Neural cell (in vitro differentiated cells): Measurements from ENCODE around the gene TNFSF12. TPM values are rescaled to one million over a fixed set of nuclear protein-coding genes. Genes with fewer than 3 reads are reported as not detected.

Experiments
- H2AFZ ChIP-seq: fragments of 200-600, 300-800 bp; sonication (generic), shearing (Covaris generic); 2 replicates; pipeline ENCODE4 v1.6.0; 2014; ENCODE audit warnings: low read depth, mild to moderate bottlenecking, antibody characterized with exemption, low read length, moderate library complexity
- H3F3A ChIP-seq: fragments of 200-600 bp; shearing (Covaris generic); 2 replicates; pipeline ENCODE4 v1.6.1; 2016; ENCODE audit warnings: mild to moderate bottlenecking, moderate library complexity, mixed read lengths, antibody characterized with exemption, low read length; ENCODE audit not compliant: insufficient read depth, poor library complexity, severe bottlenecking
- H3K27ac ChIP-seq: fragments of 200-600, 300-800 bp; sonication (generic), shearing (Covaris generic); 2 replicates; pipeline ENCODE4 v1.5.1; 2014; ENCODE audit warnings: mild to moderate bottlenecking, low read length, moderate library complexity
- H3K27me3 ChIP-seq: fragments of 300-800, 200-600 bp; sonication (generic), shearing (Covaris generic); 2 replicates; pipeline ENCODE4 v1.6.0; 2014; ENCODE audit warnings: mild to moderate bottlenecking, low read depth, low read length, moderate library complexity; ENCODE audit not compliant: insufficient read depth
- H3K36me3 ChIP-seq: fragments of 300-800, 200-600 bp; sonication (generic), shearing (Covaris generic); 2 replicates; pipeline ENCODE4 v1.5.1; 2014; ENCODE audit warnings: mild to moderate bottlenecking, antibody characterized with exemption, low read length, moderate library complexity; ENCODE audit not compliant: insufficient read depth
- H3K4me2 ChIP-seq: fragments of 300-800, 200-600 bp; sonication (generic), shearing (Covaris generic); 2 replicates; pipeline ENCODE4 v1.6.0; 2014; ENCODE audit warnings: mild to moderate bottlenecking, low read length
- H3K4me3 ChIP-seq: fragments of 300-800, 200-600 bp; sonication (generic), shearing (Covaris generic); 2 replicates; pipeline ENCODE4 v1.5.1; 2014; ENCODE audit warnings: mild to moderate bottlenecking, low read length, moderate library complexity
- H3K79me2 ChIP-seq: fragments of 200-600 bp; shearing (Covaris generic); replicated peaks from 2 replicates; pipeline ENCODE4 v1.6.0; 2014; ENCODE audit warnings: mild to moderate bottlenecking, low read length, moderate library complexity; ENCODE audit not compliant: insufficient read depth
- H3K9ac ChIP-seq: fragments of 300-800, 200-600 bp; sonication (generic), shearing (Covaris generic); 2 replicates; pipeline ENCODE4 v1.6.1; 2016; ENCODE audit warnings: mild to moderate bottlenecking, low read length, mixed read lengths
- H3K9me2 ChIP-seq: fragments of 200-600 bp; shearing (Covaris generic); 2 replicates; pipeline ENCODE4 v1.6.1; 2016; ENCODE audit warnings: mild to moderate bottlenecking, low read length, mixed read lengths; ENCODE audit not compliant: insufficient read depth
- H3K9me3 ChIP-seq: fragments of 200-600, 300-800 bp; sonication (generic), shearing (Covaris generic); 2 replicates; pipeline ENCODE4 v1.6.1; 2016; ENCODE audit warnings: mild to moderate bottlenecking, mixed run types, low read length, moderate library complexity, mixed read lengths
- H4K20me1 ChIP-seq: fragments of 200-600 bp; shearing (Covaris generic); 2 replicates; pipeline ENCODE4 v1.6.1; 2016; ENCODE audit warnings: mild to moderate bottlenecking, mixed run types; ENCODE audit not compliant: insufficient read depth
- EP300 ChIP-seq: fragments of 450-650 bp; conservative IDR thresholded peaks from 2 replicates; pipeline ENCODE4 v1.6.1; 2014; ENCODE audit warnings: antibody characterized with exemption, mild to moderate bottlenecking, moderate library complexity; ENCODE audit not compliant: poor library complexity, severe bottlenecking
- EZH2 ChIP-seq: fragments of 200-600, 300-800 bp; shearing (Covaris generic), sonication (generic); IDR thresholded peaks from 2 replicates; pipeline ENCODE4 v1.6.1; 2014; ENCODE audit warnings: antibody characterized with exemption, low read length, borderline replicate concordance, mild to moderate bottlenecking; ENCODE audit not compliant: insufficient read depth, poor library complexity, severe bottlenecking
- MXI1 ChIP-seq: fragments of 450-650 bp; conservative IDR thresholded peaks from 2 replicates; pipeline ENCODE4 v1.6.1; 2014; ENCODE audit warnings: antibody characterized with exemption, mild to moderate bottlenecking; ENCODE audit not compliant: poor library complexity, severe bottlenecking
- POLR2AphosphoS5 ChIP-seq: IDR thresholded peaks from 2 replicates; pipeline ENCODE4 v1.6.1; 2012
- RAD21 ChIP-seq: fragments of 450-650 bp; conservative IDR thresholded peaks from 2 replicates; pipeline ENCODE4 v1.6.1; 2014; ENCODE audit warnings: antibody characterized with exemption, mild to moderate bottlenecking, moderate library complexity
- SMC3 ChIP-seq: fragments of 450-650 bp; conservative IDR thresholded peaks from 2 replicates; pipeline ENCODE4 v1.6.1; 2014; ENCODE audit warnings: antibody characterized with exemption, mild to moderate bottlenecking, moderate library complexity; ENCODE audit not compliant: poor library complexity
- TAF1 ChIP-seq: IDR thresholded peaks from 2 replicates; pipeline ENCODE4 v1.6.1; 2012; ENCODE audit warnings: low read depth
- polyA plus RNA-seq: library from polyadenylated mRNA; depleted of rRNA; stranded (reverse); fragments of >200 nt; gene quantifications from 2 replicates; pipeline ENCODE4 v1.2.3, GENCODE V29; 2014
- TF ChIP-seq, protein P1 (sequence below): fragments of 450-650 bp; IDR thresholded peaks from 2 replicates; pipeline ENCODE4 v1.5.1; 2014; ENCODE audit warnings: antibody characterized with exemption, mild to moderate bottlenecking, moderate library complexity; ENCODE audit not compliant: poor library complexity, severe bottlenecking
- TF ChIP-seq, protein P2 (sequence below): IDR thresholded peaks from 2 replicates; pipeline ENCODE4 v1.6.1; 2012; ENCODE audit warnings: borderline replicate concordance

Gene TNFSF12
- polyA plus RNA-seq, 1 donor from 2014 or later: not detected

- Histone ChIP-seq H3K9me3 (no peaks in the 10 kb centered on the region), H3K79me2 (peaks cover 18% of the 10 kb centered on the region), H3K4me2 (peak overlapping the region; percentile 81), H3K36me3 (no peaks in the 10 kb centered on the region), H2AFZ (peak overlapping the region; percentile 79), H4K20me1 (no peaks in the 10 kb centered on the region), H3K9me2 (no peaks in the 10 kb centered on the region), H3K4me3 (peak overlapping the region; percentile 90), H3F3A (no peaks in the 10 kb centered on the region), H3K27ac (peak overlapping the region; percentile 92), H3K27me3 (no peaks in the 10 kb centered on the region), H3K9ac (peak overlapping the region; percentile 89)
- TF ChIP-seq, protein P1, sequence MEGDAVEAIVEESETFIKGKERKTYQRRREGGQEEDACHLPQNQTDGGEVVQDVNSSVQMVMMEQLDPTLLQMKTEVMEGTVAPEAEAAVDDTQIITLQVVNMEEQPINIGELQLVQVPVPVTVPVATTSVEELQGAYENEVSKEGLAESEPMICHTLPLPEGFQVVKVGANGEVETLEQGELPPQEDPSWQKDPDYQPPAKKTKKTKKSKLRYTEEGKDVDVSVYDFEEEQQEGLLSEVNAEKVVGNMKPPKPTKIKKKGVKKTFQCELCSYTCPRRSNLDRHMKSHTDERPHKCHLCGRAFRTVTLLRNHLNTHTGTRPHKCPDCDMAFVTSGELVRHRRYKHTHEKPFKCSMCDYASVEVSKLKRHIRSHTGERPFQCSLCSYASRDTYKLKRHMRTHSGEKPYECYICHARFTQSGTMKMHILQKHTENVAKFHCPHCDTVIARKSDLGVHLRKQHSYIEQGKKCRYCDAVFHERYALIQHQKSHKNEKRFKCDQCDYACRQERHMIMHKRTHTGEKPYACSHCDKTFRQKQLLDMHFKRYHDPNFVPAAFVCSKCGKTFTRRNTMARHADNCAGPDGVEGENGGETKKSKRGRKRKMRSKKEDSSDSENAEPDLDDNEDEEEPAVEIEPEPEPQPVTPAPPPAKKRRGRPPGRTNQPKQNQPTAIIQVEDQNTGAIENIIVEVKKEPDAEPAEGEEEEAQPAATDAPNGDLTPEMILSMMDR: peak; percentile 61
- TF ChIP-seq, protein P2, sequence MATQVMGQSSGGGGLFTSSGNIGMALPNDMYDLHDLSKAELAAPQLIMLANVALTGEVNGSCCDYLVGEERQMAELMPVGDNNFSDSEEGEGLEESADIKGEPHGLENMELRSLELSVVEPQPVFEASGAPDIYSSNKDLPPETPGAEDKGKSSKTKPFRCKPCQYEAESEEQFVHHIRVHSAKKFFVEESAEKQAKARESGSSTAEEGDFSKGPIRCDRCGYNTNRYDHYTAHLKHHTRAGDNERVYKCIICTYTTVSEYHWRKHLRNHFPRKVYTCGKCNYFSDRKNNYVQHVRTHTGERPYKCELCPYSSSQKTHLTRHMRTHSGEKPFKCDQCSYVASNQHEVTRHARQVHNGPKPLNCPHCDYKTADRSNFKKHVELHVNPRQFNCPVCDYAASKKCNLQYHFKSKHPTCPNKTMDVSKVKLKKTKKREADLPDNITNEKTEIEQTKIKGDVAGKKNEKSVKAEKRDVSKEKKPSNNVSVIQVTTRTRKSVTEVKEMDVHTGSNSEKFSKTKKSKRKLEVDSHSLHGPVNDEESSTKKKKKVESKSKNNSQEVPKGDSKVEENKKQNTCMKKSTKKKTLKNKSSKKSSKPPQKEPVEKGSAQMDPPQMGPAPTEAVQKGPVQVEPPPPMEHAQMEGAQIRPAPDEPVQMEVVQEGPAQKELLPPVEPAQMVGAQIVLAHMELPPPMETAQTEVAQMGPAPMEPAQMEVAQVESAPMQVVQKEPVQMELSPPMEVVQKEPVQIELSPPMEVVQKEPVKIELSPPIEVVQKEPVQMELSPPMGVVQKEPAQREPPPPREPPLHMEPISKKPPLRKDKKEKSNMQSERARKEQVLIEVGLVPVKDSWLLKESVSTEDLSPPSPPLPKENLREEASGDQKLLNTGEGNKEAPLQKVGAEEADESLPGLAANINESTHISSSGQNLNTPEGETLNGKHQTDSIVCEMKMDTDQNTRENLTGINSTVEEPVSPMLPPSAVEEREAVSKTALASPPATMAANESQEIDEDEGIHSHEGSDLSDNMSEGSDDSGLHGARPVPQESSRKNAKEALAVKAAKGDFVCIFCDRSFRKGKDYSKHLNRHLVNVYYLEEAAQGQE: peak; percentile 15
- no peak for TF ChIP-seq MXI1
- TF ChIP-seq POLR2AphosphoS5: peak; percentile 30
- no peak for TF ChIP-seq EZH2
- TF ChIP-seq TAF1: peak; percentile 31
- no peak for TF ChIP-seq RAD21
Observed at GRCh38 chr17:7560172-7561027, 11.5 kb downstream of the TNFSF12 start.

- H3K79me2 ChIP-seq: peaks cover 18% of the 10 kb centered on the region
- H3K27me3 ChIP-seq: no peaks in the 10 kb centered on the region
- peak overlapping the region; percentile 92 for H3K27ac ChIP-seq
- H4K20me1 ChIP-seq: no peaks in the 10 kb centered on the region
- H3K9me2 ChIP-seq: no peaks in the 10 kb centered on the region
- no peaks in the 10 kb centered on the region for H3F3A ChIP-seq
- peak overlapping the region; percentile 90 for H3K4me3 ChIP-seq
- peak overlapping the region; percentile 89 for H3K9ac ChIP-seq
- peak; percentile 5 for TF ChIP-seq POLR2AphosphoS5
- TF ChIP-seq MXI1: no peak
- peak; percentile 89 for TF ChIP-seq RAD21
- TF ChIP-seq, protein P1: peak; percentile 91
- no peak for TF ChIP-seq EP300
- TF ChIP-seq SMC3: peak; percentile 83
- TF ChIP-seq EZH2: no peak
- no peak for TF ChIP-seq TAF1
- TF ChIP-seq, protein P2: no peak
- peak overlapping the region; percentile 81 for H3K4me2 ChIP-seq
- H2AFZ ChIP-seq: peak overlapping the region; percentile 79
- H3K36me3 ChIP-seq: no peaks in the 10 kb centered on the region
- H3K9me3 ChIP-seq: no peaks in the 10 kb centered on the region
Observed at GRCh38 chr17:7561028-7561575, 12.2 kb downstream of the TNFSF12 start.
